HG03103 (cell line): Measurements from ENCODE around the gene HAGH.
A peak's percentile ranks its signal among the peaks of the same experiment; 100 is the strongest.

Source experiments
- ATAC-seq: cut with Tn5 transposase; IDR thresholded peaks from one replicate; pipeline ENCODE4 v1.9.1; 2021; ENCODE audit warnings: low read depth; ENCODE audit not compliant: unreplicated experiment

The HAGH gene

GRCh38 chr16:1788095-1788707, 38.4 kb downstream of the HAGH start:
- ATAC-seq: no peak

GRCh38 chr16:1787322-1788094, 39.1 kb downstream of the HAGH start:
- ATAC-seq: no peak

GRCh38 chr16:1787056-1787321, 39.6 kb downstream of the HAGH start:
- no peak for ATAC-seq

GRCh38 chr16:1786242-1787055, 40.2 kb downstream of the HAGH start:
- no peak for ATAC-seq

GRCh38 chr16:1785846-1786170, 40.8 kb downstream of the HAGH start:
- ATAC-seq: no peak

- no peak for ATAC-seq
These were observed 41.4 kb downstream of the HAGH start for GRCh38 chr16:1784977-1785845.

GRCh38 chr16:1782408-1783264, 44.0 kb downstream of the HAGH start, which contains the start of the genes NUBP2 and SPSB3:
NUBP2 (plus strand) TSS chr16:1782960; CDS start chr16:1783021, 61 bp downstream.
SPSB3 (minus strand) TSS chr16:1782571; CDS start chr16:1781483, 1,088 bp downstream.
- peak; percentile 76 for ATAC-seq

GRCh38 chr16:1781758-1782407, 44.7 kb downstream of the HAGH start:
- peak; percentile 0 for ATAC-seq

GRCh38 chr16:1781254-1781653, 45.4 kb downstream of the HAGH start:
- ATAC-seq: no peak

- no peak for ATAC-seq
These were observed 46.0 kb downstream of the HAGH start for GRCh38 chr16:1780677-1781072.

GRCh38 chr16:1779741-1780676, 46.6 kb downstream of the HAGH start:
- no peak for ATAC-seq

GRCh38 chr16:1779234-1779701, 47.4 kb downstream of the HAGH start:
- ATAC-seq: no peak

GRCh38 chr16:1778200-1779179, 48.1 kb downstream of the HAGH start:
- no peak for ATAC-seq

GRCh38 chr16:1777375-1778199, 49.0 kb downstream of the HAGH start:
- ATAC-seq: no peak

GRCh38 chr16:1776991-1777374, 49.6 kb downstream of the HAGH start:
- ATAC-seq: no peak

GRCh38 chr16:1776672-1776955, 50.0 kb downstream of the HAGH start:
- ATAC-seq: no peak
